GM19324 (cell line): ENCODE measurements around the gene FBXO39.
"Not testable (repeated sequence)": the region's sequence is repeated elsewhere in the genome, so short reads cannot be mapped to it uniquely, and the experiment has no call there.

Experiments
- ATAC-seq: cut with Tn5 transposase; IDR thresholded peaks from one replicate; pipeline ENCODE4 v1.9.1; 2021; ENCODE audit warnings: mild to moderate bottlenecking, moderate library complexity; ENCODE audit not compliant: unreplicated experiment, low FRiP score

FBXO39 gene

GRCh38 chr17:6775871-6776405 is at the start of gene FBXO39:
FBXO39 (plus strand) TSS chr17:6776215; CDS start chr17:6779869, 3,654 bp downstream.
- no peak for ATAC-seq

GRCh38 chr17:6729531-6729930 is 46.5 kb upstream of the FBXO39 start:
- no peak for ATAC-seq

GRCh38 chr17:6746665-6747064 is 29.4 kb upstream of the FBXO39 start:
- not testable (repeated sequence) for ATAC-seq

- ATAC-seq: no peak
Measured at GRCh38 chr17:6748617-6749016, 27.4 kb upstream of the FBXO39 start.

GRCh38 chr17:6749519-6749918 is 26.5 kb upstream of the FBXO39 start:
- ATAC-seq: no peak

- no peak for ATAC-seq
Measured at GRCh38 chr17:6752068-6752909, 23.7 kb upstream of the FBXO39 start.

GRCh38 chr17:6753006-6753445 is 23.0 kb upstream of the FBXO39 start:
- ATAC-seq: no peak

- ATAC-seq: no peak
Measured at GRCh38 chr17:6753546-6753945, 22.5 kb upstream of the FBXO39 start.

GRCh38 chr17:6755281-6755680 is 20.7 kb upstream of the FBXO39 start:
- ATAC-seq: no peak

- no peak for ATAC-seq
Measured at GRCh38 chr17:6755731-6756184, 20.3 kb upstream of the FBXO39 start, which contains the start of gene XAF1. XAF1 (plus strand) TSS chr17:6756046; CDS start chr17:6756079, 33 bp downstream.

GRCh38 chr17:6756425-6757031 is 19.5 kb upstream of the FBXO39 start:
- ATAC-seq: no peak

- no peak for ATAC-seq
Measured at GRCh38 chr17:6757747-6758146, 18.3 kb upstream of the FBXO39 start.

GRCh38 chr17:6761779-6762178 is 14.2 kb upstream of the FBXO39 start:
- no peak for ATAC-seq

GRCh38 chr17:6768447-6768846 is 7.6 kb upstream of the FBXO39 start:
- ATAC-seq: no peak

- ATAC-seq: no peak
Measured at GRCh38 chr17:6772016-6772415, 4.0 kb upstream of the FBXO39 start.

- not testable (repeated sequence) for ATAC-seq
Measured at GRCh38 chr17:6774906-6775305, 1.1 kb upstream of the FBXO39 start.

- no peak for ATAC-seq
Measured at GRCh38 chr17:6779411-6779810, 3.4 kb downstream of the FBXO39 start.

GRCh38 chr17:6780001-6780400 is 4.0 kb downstream of the FBXO39 start:
- no peak for ATAC-seq

GRCh38 chr17:6780886-6781285 is 4.9 kb downstream of the FBXO39 start:
- no peak for ATAC-seq

GRCh38 chr17:6782244-6782643 is 6.2 kb downstream of the FBXO39 start:
- no peak for ATAC-seq

GRCh38 chr17:6786618-6787017 is 10.6 kb downstream of the FBXO39 start:
- ATAC-seq: no peak
